Activated T-cell treated with anti-CD3 and anti-CD28 coated beads, Interleukin-2, amount 50 U/mL, for 4 hours (primary cell): ENCODE data around the gene FRMD1. TPM values are rescaled to one million over a fixed set of nuclear protein-coding genes. Genes with fewer than 3 reads are reported as not detected.

ENCODE experiments used
- ATAC-seq, 2 donors: fragments of 200-7000 bp; cut with Tn5 transposase; one replicate each; pipeline ENCODE4 v1.10.0; 2021
- DNase-seq: peaks from one replicate; pipeline ENCODE4 v3.0.0-alpha.2; 2020
- H3K27me3 Mint-ChIP-seq: one replicate; pipeline ENCODE4 v1.8.0; 2021; ENCODE audit warnings: low read depth, mixed read lengths
- H3K36me3 Mint-ChIP-seq: one replicate; pipeline ENCODE4 v1.8.0; 2022; ENCODE audit warnings: mixed read lengths; ENCODE audit not compliant: insufficient read depth
- H3K4me1 Mint-ChIP-seq: one replicate; pipeline ENCODE4 v1.8.0; 2021; ENCODE audit warnings: low read depth, mixed read lengths
- H3K4me3 Mint-ChIP-seq: one replicate; pipeline ENCODE4 v1.8.0; 2021; ENCODE audit warnings: mild to moderate bottlenecking, moderate library complexity, mixed read lengths
- H3K9me3 Mint-ChIP-seq: one replicate; pipeline ENCODE4 v1.8.0; 2021; ENCODE audit warnings: mixed read lengths
- total RNA-seq, 3 donors: library from RNA; stranded (reverse); gene quantifications; one replicate each; pipeline ENCODE4 v1.2.1, GENCODE V29; 2021

The FRMD1 gene
- total RNA-seq, 3 donors from 2014 or later: not detected

DNA sequence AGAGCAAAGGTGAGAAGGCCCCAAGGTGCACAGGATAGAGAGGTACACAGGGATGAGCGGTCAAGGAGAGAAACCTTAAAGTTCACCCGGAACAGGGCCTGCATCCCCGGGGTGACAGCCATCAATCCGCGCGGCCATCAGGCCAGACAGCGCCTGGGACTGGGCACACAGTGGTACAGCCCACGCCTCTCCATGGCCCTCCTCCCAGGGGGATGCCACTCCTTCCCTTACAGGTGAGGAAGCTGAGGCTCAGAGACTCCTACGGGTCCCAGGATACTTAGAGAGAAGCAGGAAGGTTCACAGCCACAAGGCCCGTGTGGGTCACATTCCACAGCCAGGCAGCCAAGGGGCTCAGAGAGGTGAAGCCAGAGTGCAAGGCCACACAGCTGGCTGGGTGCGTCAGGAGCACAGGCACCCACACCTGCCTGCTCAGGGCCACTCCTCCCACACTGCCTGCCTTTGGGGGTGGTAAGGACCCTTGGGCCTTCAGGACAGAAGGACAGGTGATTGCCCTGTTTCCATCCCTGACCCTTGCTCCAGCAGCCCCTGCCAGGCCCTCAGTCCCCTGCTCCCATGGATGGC, 14.7 kb downstream of the FRMD1 start:
- DNase-seq (no peak), ATAC-seq (no peak)
- Mint-ChIP-seq H3K4me3 (no peak overlapping the region), H3K27me3 (no peaks in the 10 kb centered on the region), H3K9me3 (no peaks in the 10 kb centered on the region), H3K36me3 (no peaks in the 10 kb centered on the region), H3K4me1 (no peaks in the 10 kb centered on the region)

DNA sequence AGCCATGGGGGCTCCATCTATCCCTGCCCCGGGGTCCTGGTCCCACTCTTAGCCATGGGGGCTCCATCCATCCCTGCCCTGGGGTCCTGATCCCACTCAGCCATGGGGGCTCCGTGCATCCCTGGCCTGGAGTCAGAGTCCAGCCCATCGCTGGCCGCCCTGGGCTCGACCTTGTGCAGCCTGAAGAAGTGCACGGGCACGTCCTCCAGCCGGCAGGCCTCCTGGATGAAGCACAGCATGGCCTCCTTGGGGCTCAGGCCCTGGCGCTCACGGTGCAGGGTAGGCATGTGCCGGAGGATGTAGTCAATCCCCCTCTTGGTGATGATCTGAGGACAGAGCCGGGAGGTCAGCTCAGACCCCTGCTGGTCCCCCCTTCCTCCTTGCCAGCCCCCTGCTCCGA, 15.6 kb downstream of the FRMD1 start:
- Mint-ChIP-seq H3K9me3 (no peaks in the 10 kb centered on the region), H3K36me3 (no peaks in the 10 kb centered on the region), H3K27me3 (no peaks in the 10 kb centered on the region), H3K4me3 (no peak overlapping the region), H3K4me1 (no peaks in the 10 kb centered on the region)
- ATAC-seq (no peak), DNase-seq (no peak)

DNA sequence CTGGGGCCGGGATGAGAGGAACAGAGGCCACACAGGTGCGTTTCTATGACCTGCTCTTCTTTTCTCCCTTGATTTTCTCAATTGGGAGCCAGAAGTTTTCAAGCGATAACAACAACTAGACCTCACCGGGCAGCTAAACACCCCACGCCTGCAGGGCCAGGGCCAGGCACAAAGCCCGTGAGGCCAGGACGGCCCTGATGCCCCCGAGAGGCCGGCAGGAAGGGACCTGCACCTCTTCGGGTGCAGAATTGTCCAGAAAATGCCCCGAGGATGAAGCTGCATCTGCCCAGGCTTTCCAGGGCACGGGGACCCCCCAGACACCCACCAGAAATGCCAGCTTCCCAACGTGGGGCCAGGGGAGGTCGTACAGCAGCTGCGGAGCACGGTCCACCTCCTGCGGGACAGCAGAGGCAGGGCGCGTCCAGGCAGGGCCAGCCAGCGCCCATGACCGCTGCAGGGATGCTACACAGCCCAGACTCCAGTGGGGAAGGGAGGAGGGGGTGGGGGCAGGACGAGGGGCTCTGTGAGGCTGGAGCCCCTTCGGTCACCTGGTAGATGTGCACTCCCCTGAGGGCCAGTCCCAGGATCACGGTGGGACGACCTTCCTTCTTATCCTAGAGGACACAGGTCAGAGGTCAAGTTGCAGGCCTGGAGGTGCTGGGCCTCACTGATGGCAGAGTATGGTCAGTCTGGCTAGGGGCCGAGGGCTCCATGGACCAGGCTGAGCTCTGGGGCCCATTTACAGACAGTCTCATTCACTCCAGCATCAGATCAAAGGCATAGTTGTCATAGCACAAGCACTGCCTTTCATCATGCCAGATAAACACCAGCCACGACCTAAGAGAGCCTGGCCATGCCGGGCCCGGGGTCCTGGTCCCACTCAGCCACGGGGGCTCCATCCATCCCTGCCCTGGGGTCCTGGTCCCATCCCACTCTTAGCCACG, 16.4 kb downstream of the FRMD1 start:
- no peaks in the 10 kb centered on the region for H3K27me3 Mint-ChIP-seq
- H3K4me1 Mint-ChIP-seq: no peaks in the 10 kb centered on the region
- ATAC-seq (no peak), DNase-seq (no peak)
- H3K4me3 Mint-ChIP-seq: no peak overlapping the region
- no peaks in the 10 kb centered on the region for H3K36me3 Mint-ChIP-seq
- no peaks in the 10 kb centered on the region for H3K9me3 Mint-ChIP-seq

DNA sequence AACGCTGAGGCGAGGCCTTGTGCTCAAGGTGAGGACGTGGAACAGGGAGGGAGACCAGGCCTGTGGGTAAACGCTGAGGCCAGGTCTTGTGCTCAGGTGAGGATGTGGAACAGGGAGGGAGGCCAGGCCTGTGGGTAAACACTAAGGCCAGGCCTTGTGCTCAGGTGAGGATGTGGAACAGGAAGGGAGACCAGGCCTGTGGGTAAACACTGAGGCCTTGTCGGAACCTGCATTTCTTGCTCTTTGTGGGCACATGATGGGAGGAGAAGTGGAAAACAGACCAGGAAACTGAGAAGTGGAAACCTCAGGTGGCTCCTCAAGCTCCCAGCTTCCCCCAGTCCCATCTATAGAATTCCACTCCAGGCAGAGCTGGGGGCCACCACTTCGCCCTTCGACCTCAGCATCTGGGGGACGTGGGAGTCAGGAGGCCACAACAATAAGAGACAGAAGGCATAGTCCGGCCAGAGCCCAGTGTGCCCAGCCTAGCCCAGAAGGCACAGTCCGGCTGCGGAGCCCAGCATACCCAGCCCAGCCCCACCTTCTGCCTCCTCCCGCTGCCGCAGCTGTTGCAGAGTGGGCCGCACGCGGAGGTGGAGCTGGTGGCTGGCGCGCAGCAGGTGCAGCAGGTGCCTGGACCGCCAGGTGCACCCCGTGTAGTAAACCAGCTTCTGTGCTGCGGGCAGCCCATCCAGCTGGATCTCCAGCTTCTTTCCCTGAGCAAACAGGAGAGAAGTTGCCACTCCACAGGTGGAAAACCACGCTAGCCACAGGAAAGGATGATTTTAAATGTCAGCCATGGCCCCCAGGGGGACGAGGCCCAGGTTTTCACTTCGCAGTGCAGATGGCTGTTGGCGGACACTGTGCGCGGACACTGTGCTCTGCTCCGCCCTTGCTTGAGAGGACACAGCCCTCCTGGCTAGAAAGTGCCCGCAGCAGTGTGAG, 17.5 kb downstream of the FRMD1 start:
- ATAC-seq: no peak
- DNase-seq: no peak
- H3K27me3 Mint-ChIP-seq: no peaks in the 10 kb centered on the region
- H3K36me3 Mint-ChIP-seq: no peaks in the 10 kb centered on the region
- H3K4me1 Mint-ChIP-seq: no peaks in the 10 kb centered on the region
- H3K4me3 Mint-ChIP-seq: no peak overlapping the region
- H3K9me3 Mint-ChIP-seq: no peaks in the 10 kb centered on the region

DNA sequence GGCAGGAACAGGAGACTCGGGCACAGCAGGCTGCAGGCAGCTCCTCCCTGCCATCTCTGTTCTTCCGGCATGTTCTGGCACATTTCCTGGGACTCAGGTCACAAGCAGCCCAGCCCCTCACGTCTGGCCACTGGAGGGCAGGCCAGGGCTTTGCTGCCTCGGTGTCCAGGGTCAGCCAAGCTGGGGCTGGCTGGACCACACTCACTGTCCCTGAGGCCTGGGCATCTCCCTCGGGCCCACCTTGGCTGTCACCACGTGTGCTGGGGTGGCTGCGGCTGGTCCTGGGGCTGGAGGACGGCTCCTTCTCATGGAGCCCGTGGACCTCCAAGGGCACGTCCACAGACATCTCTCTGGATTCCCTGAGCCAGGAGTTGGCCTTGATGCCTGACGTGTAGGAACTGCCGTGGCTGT, 18.5 kb downstream of the FRMD1 start:
- H3K27me3 Mint-ChIP-seq: no peaks in the 10 kb centered on the region
- DNase-seq (no peak), ATAC-seq (no peak)
- H3K4me1 Mint-ChIP-seq: no peaks in the 10 kb centered on the region
- no peaks in the 10 kb centered on the region for H3K36me3 Mint-ChIP-seq
- no peaks in the 10 kb centered on the region for H3K9me3 Mint-ChIP-seq
- no peak overlapping the region for H3K4me3 Mint-ChIP-seq

DNA sequence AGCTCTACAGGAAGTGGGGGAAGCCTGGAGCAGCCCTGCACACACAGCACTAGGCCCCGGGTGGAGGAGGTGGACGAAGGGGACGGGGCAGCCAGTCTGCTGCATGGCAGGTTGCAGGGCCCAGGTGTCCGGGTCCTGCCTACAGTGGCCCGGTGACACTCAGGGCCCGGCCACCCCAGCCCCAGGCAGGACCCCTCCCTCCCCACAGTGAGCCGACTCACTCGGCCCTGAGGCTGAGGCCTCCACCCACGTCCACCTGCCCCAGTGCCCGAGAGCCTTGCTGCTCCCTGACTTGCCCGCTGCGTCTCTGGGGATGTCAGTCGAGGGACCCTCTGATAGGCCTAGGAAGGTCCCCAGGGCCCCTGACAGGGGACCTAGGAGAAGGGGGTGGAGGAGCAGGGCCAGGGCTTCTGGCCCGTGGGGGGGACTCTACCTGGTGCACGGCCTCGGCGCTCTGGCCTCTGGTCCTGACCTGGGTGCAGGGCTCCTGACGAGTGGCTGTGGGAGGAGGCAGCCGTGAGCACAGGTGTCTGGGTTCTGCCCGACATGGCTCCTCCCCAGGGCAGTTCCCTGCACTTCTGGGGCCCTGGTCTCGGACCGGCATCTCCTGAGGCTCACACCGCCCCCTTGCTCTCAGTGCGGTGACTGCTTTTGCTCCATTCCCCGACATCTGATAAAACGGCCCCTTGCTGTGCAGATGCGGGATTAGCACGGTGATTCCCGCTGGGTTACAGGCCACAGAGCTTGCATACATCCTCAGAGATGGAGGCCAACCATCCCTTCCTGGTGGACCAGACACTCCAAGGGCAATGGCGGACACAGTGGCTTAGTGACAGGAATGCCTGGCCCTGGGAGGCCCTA, 20.1 kb downstream of the FRMD1 start:
- no peak overlapping the region for H3K4me3 Mint-ChIP-seq
- H3K4me1 Mint-ChIP-seq: no peaks in the 10 kb centered on the region
- no peaks in the 10 kb centered on the region for H3K9me3 Mint-ChIP-seq
- ATAC-seq (no peak), DNase-seq (no peak)
- no peaks in the 10 kb centered on the region for H3K36me3 Mint-ChIP-seq
- H3K27me3 Mint-ChIP-seq: no peaks in the 10 kb centered on the region

DNA sequence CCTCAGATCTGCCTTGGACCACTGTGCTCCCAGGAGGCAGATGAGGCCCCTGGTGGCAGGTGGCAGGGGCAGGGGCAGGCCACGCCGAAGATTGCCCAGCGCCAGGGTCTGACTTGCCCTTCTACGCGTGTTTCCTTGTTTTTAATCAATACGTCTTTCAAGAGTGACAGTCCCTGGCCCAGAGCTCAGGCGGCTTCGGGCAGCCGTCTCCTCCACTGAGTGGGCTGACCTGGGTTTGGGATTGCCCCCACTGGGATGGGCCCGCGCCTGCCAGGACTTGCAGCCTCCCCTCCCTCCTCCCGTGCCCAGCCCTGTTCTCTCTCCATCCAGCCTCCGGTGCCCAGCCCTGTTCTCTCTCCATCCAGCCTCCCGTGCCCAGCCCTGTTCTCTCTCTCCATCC, 21.2 kb downstream of the FRMD1 start:
- no peak overlapping the region for H3K4me3 Mint-ChIP-seq
- no peaks in the 10 kb centered on the region for H3K27me3 Mint-ChIP-seq
- no peaks in the 10 kb centered on the region for H3K36me3 Mint-ChIP-seq
- DNase-seq (no peak), ATAC-seq (no peak)
- H3K4me1 Mint-ChIP-seq: no peaks in the 10 kb centered on the region
- H3K9me3 Mint-ChIP-seq: no peaks in the 10 kb centered on the region

DNA sequence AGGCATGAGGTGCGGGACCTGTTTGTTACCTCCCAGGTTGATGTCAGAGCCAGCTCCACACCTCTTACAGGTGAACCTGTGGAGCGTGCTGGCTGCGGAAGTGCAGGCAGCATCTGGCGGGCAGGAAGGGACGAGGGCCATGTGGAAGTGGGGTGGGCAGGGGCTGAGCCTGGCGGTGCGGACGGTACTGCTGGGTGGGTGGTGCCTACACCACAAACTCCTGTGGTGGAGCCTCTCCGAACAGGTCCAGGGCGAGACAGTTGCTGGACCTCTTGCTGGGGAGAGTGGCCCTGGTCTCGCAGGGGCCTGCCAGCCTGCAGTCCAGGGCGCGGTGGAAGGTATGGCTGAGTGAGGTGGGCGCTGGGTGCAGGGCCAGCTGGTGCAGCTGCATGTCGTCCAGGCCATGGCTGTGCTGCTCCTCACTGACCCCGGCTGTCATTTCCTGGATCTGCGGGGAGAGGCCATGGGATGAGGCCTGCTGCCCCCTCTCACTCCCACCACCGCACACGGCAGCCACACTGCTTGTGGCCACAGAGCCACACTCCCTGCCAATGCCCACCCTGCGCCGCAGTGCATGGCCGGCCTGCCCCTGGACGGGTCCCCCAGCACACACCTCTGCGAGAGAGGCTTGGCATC, 22.0 kb downstream of the FRMD1 start:
- H3K4me1 Mint-ChIP-seq: no peaks in the 10 kb centered on the region
- H3K9me3 Mint-ChIP-seq: no peaks in the 10 kb centered on the region
- no peak for ATAC-seq
- H3K27me3 Mint-ChIP-seq: no peaks in the 10 kb centered on the region
- H3K36me3 Mint-ChIP-seq: no peaks in the 10 kb centered on the region
- no peak for DNase-seq
- H3K4me3 Mint-ChIP-seq: no peak overlapping the region

DNA sequence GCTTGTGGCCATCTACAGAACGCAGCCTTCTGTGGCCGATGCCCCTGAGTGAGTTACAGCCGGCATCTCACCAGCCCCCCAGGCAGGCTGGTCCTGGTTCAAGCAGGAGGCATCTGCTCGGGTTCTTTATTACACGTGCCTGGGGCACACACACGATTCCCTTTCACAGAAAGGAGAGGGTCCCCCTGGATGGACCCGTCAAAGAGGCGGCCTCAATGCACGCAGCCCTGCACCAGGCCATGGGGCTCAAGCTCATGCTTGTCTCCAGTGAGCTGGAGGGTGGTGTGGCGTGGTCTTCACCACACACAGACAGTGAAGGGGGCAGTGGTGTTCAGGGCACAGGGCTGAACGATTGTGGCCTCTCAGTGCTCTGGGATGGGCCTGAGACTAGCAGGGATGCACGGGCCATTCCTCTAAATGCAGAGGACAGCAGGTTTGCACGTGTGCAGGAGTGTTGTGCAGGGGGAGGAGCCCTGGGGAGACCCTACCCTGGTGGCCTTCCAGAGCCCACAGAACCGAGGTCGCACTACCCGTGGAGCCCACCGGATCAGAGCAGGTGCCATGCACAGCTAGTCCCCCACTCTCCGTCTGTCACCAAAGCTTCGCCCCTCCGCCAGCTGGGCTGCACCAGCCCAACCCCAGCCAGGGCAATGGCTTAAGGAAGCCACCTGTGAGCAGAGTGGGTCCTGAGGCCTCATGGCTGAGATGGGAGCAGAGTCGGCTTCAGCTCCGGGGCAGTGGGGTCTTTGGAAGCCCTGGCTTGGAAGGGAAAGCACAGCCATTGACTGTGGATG, 23.1 kb downstream of the FRMD1 start:
- H3K4me1 Mint-ChIP-seq: no peaks in the 10 kb centered on the region
- H3K4me3 Mint-ChIP-seq: no peak overlapping the region
- ATAC-seq (no peak), DNase-seq (no peak)
- H3K27me3 Mint-ChIP-seq: no peaks in the 10 kb centered on the region
- no peaks in the 10 kb centered on the region for H3K36me3 Mint-ChIP-seq
- H3K9me3 Mint-ChIP-seq: no peaks in the 10 kb centered on the region

DNA sequence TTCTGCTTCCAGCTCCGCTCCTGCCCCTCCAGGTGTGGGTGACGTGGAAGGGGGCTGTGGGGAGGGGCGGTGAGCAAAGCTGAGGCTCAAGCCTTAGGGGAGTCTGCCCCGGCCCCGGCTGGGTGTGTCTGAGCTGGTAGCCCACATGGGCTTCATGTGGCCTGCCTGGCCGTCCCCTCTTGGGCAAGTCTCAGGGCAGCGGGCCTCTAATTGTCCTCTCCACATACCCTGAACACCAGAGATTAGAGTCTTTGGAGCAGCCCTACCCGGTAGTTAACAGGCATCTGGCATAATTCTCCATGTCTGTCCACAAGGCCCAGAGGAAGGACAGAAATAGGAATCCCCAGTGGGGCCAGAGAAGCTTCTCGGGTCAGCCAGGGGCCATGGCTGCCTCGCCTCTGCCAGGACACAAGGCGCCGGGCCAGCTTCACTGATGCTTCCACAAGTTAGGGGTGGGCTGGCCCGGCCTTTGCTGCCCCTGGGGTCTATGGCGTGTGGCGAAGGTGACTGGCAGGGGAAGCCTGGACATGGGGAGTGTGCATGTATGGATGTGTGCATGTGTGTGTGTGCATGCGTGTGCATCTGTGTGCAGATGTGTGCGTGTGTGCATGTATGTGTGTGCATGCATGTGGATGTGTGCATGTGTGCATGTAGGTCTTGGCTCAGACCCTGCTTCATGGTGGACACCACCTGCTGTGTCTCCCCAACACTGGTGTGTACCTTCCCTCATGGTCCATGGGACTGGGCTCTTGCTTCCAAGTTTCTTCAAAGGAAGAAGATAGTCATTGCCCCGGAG, 24.0 kb downstream of the FRMD1 start:
- ATAC-seq: no peak
- H3K9me3 Mint-ChIP-seq: no peaks in the 10 kb centered on the region
- no peaks in the 10 kb centered on the region for H3K27me3 Mint-ChIP-seq
- H3K4me1 Mint-ChIP-seq: no peaks in the 10 kb centered on the region
- H3K36me3 Mint-ChIP-seq: no peaks in the 10 kb centered on the region
- DNase-seq: no peak
- no peak overlapping the region for H3K4me3 Mint-ChIP-seq

DNA sequence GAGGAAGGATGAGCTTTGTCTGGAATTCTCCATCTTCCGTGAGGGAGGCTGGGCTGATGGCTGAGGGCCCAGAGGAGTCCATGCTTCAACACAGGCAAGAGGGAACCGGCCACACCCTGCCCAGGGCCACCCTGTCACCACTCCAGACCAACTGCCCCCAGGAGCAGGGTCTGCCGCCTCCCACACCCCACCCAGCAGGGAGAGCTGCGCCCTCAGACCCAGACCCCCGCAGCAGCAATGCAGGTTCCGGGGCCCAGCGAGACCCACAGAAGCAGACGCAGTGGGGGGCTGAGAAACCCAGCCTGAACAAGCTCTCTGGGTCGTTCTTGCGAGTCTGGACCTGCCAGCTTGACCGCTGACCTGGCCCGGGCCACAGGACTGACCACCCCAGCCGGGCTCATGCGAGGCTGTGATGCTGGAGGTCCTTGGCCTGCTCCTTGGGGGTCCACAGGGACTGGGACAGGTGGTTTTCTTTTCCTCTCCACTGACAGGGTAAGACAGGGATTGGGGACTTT, 25.0 kb downstream of the FRMD1 start:
- ATAC-seq (no peak), DNase-seq (no peak)
- Mint-ChIP-seq H3K9me3 (no peaks in the 10 kb centered on the region), H3K36me3 (no peaks in the 10 kb centered on the region), H3K4me3 (no peak overlapping the region), H3K27me3 (no peaks in the 10 kb centered on the region), H3K4me1 (no peaks in the 10 kb centered on the region)
